ENCODE data around the gene RABGAP1.
"Not testable (repeated sequence)": the region's sequence is repeated elsewhere in the genome, so short reads cannot be mapped to it uniquely, and the experiment has no call there.

The RABGAP1 gene

DNA sequence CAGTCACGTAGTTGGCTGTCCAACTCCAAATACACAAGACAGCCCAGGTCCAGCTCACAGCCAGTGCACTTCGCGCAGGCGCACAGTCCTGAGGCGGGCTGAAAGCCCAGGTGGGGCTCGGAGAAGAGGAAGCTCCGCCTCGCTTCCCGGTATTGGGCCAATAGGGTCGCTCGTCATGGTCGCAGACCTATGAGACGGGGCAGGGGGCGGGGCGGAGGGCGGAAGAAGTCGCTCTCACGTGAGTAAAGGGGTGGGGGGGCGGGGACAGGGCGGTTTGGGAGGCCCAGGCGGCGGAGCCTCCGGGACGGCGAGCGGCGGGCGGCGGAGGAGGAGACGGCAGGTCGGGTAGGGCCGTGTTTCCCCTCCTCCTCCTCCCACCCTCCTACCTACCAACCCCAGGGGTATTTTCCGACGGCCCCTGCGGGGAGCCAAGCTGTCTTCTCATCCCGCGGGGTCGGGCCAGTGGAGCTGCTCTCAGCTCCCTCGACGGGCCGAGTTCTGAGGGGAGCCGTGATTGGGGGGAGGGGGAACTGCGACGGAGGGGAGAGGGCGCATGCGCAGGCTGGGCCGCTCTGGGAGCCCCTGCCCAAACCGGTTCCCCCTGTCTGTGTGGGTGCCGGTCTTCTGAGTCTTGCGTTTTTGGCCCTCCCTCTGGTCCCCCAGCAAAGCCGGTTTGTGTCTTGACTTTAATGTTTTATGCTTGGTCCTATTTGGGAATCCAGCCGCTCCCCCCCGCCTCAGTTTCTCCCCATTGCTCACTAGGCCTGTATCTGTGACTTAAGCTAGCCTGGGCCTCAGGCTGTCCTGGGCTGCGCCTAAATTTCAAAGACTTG lies at the start of gene RABGAP1:
Gene RABGAP1, plus strand, starts transcription at position 272 of the 833 bp plus-strand sequence. CDS start 16,040 bp downstream, outside the sequence.
- peak; percentile 97 for DNase-seq

- no peak for DNase-seq
Observed at GRCh38 chr9:122897969-122898368, 42.9 kb upstream of the RABGAP1 start.

DNA sequence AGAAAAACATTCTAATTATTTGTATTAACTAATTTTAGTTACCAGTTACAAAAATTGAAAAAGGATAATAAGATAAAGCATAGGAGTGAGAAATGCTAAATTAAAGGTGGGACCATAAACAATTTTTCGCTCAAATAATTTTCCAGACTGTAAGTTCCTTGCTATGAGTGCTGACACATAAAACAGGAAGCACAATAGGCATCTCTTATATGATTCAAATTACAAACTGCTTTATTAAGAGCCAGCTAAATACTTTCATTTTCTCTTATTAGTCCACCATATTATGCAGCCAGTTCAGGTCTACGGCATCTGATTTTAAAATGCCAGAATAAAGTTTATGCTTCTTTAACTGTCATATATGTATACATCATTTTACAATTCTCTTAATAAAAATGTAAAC lies 40.0 kb upstream of the RABGAP1 start:
- DNase-seq, result no peak

GRCh38 chr9:122904466-122904822 lies 36.4 kb upstream of the RABGAP1 start:
- DNase-seq, result peak; percentile 8

DNA sequence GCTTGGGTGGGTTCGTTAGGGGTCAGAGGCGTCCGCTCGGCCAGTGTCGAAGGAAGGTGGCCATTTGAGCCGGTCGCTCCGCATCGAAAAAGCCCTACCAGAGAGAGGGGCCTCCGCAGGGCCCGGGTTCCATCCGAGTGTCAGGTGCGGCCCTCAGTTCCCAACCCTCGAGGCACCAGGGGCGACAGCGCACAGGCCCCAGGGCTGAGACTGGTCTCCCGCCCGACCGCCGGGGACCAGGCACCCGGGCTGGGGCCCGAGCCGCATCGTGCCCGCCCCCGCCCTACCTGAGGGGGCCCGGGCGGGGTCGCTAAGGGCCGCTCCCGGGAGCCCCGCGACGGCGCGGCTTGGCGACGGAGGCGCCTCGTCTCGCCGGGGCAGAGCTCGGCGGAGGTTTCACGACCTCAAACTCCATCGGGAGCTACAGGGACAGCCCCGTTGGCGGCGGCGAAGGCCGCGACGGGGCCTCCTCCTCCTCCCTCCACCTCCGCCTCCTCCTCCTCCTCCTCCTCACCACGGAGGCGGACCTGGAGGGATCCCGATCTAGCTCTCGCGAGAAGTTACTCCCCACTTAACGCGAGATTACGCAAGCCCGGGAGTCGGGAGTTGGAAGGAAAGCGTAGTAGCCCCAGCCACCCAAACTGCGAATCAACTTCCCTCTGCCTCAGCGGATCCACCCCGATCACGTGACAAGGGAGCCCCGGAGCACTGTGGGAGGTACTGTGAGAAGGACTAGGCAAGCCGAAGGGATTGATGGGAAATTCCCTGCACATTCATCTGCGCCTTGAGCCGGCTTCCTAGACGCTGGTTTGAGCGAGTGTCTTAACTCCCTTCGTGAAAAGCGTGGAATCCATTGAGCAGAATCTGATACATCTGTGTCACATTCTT lies 35.8 kb upstream of the RABGAP1 start, which contains the start of gene RC3H2:
Gene RC3H2, minus strand, starts transcription at position 537 of the 888 bp plus-strand sequence. CDS start 7,850 bp downstream, outside the sequence.
- DNase-seq, result peak; percentile 98

DNA sequence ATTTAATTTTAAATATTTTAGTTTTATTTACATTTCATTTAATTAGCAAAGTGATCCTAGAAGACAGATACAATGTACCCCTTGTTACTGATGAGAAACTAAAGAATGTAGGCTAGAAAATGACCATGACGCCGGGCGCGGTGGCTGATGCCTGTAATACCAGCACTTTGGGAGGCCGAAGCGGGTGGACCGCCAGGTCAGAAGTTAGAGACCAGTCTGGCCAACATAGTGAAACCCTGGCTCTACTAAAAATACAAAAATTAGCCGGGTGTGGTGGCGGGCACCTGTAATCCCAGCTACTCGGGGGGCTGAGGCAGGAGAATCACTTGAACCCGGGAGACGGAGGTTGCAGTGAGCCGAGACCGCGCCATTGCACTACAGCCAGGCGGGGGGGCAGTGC lies 34.7 kb upstream of the RABGAP1 start:
- DNase-seq, result not testable (repeated sequence)

DNA sequence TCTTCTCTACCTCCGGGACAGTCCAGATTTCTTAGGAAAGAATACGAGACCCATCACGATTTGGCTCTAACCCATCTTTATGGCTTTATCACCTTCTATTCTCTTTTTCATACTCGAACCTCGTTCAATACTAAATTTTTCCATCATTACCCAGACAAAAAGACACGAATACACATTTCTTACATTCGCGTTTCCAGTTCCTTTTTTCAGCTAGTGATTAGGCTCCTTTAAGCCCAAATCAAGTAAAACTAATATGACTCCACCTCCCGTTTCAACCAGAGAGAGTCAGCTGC lies 28.2 kb upstream of the RABGAP1 start:
- no peak for DNase-seq

- peak; percentile 70 for DNase-seq
Observed at GRCh38 chr9:122912964-122913673, 27.7 kb upstream of the RABGAP1 start, which contains the start of gene ZBTB6. Gene ZBTB6 (minus strand): TSS chr9:122913323. CDS start chr9:122912072, 1,251 bp downstream.

GRCh38 chr9:122918310-122918709 lies 22.5 kb upstream of the RABGAP1 start:
- no peak for DNase-seq

DNA sequence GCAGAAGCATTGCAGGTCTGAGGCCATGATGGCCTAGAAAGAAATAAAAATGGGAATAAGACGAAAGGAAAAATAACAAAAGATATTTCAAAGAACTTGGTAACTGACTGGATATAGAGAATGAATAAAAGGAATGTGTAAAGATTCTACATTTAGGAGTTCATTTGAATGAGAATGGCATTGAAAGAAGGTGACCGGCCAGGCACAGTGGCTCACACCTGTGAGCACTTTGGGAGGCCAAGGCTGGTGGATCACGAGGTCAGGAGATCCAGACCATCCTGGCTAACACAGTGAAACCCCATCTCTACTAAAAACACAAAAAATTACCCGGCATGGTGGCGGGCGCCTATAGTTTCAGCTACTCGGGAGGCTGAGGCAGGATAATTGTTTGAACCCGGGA lies 18.1 kb upstream of the RABGAP1 start:
- DNase-seq, result no peak

GRCh38 chr9:122923947-122924346 lies 16.9 kb upstream of the RABGAP1 start:
- DNase-seq, result no peak

GRCh38 chr9:122929796-122930354 lies 10.9 kb upstream of the RABGAP1 start:
- DNase-seq, result no peak

DNA sequence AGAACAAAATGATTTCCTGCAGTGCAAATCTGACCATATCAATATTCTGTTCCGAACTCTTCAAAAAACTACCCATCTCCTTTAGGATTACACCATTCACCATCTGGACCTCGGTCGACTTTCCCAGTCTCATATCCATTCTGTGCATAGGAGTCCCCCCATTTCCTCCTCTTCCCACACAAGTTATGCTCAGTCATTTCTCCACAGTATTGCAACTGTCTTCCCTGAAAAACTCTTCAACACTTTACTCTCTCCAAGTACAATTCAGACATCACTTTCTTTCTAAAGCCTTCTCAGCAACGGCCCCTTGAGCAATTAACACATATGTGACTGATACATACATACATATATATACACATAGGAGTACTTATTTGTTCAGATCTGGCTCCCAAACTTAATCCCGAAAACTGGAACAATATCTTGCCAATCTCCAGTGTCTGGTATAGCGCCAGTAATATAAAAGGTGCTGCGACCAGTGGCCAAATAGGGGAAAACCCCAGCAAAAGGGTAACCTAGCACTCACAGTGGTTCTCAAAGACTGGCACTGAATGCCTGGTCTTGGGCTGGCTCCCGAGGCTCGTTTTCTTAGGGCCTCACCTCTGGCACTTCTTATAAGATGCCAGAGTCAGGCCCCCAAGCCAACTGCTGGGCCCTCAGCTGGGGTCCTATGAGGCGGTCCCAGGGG lies 10.1 kb upstream of the RABGAP1 start:
- no peak for DNase-seq

- DNase-seq, result peak; percentile 87
Observed at GRCh38 chr9:122931226-122932121, 9.3 kb upstream of the RABGAP1 start, which contains the start of gene ZBTB26. Gene ZBTB26 (minus strand): TSS chr9:122931512. CDS start chr9:122919934, 11,578 bp downstream.

DNA sequence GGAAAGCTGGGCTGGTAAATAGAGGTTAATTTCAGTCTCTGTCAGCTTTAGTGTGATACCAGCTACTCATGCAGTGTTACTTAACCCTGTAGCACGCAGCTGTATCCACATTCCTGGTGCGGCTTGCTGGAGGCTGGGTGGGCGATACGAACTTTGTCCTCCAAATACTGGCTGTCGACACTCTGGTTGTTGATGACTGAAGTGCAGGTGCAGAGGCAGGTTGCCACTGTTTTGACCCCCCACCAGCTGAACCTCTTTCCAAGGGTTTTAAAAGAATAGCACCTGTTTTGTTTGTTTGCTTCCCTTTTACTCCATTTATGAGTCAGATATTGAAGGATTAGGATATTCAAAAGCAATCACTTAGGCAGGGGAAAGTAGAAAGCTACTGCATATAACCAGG lies 4.4 kb upstream of the RABGAP1 start:
- no peak for DNase-seq

GRCh38 chr9:122936883-122937282 lies 3.9 kb upstream of the RABGAP1 start:
- DNase-seq, result no peak

GRCh38 chr9:122939601-122940000 lies 1.2 kb upstream of the RABGAP1 start:
- DNase-seq, result no peak

DNA sequence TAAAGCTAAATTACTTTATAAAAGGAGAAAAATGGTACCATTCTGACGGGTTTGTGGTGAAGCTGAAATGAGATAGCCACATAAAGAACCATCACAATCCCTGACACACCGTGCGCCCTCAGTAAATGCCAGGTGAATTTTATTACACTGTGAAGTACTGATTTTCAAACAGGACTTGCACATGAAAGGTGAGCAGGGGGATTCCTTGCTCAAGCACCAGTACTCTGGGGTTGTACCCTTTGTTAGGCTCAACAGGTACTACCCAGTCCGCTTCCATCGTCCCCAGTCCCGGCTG lies 419 bp upstream of the RABGAP1 start:
- no peak for DNase-seq

DNA sequence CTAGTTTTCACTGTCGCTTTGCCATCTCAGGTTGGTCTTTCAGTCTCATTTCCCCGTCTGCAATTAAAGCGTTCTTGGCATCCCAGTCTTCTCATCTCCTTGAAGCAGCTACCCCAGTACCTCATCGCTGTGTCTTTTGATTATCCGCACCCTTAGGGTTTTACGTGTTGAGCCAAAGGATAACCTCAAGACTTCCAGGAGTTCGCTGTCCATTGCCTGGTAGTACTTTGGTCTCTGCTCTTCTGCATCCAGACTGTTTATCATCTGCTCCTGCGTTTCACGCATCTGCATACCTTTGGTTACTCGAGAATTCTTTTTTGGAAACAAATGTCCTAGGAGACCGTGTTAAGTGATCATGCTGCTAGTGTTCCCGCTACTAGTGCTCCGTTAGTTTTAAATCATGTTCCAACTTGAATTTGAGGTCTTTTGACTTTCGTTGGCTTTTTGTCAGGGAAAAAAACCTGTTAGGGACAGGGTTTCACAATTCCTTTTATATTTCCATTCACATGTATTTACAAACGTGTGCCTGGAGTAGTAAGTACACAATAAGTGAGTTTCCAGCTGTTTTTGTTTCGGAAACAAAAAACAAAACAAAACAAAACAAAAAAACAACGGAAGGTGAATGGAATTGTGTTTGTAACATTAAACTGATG lies 888 bp downstream of the RABGAP1 start:
- no peak for DNase-seq

Measured in NCI-H510A (cell line).